NCI-H128 (cell line): Measurements from ENCODE around the gene MAGEA3.
"Not testable (repeated sequence)": the region's sequence is repeated elsewhere in the genome, so short reads cannot be mapped to it uniquely, and the experiment has no call there.

Experiments
- DNase-seq: peaks from one replicate; lab custom pipeline; 2025; ENCODE audit not compliant: unreplicated experiment; lab: John Stamatoyannopoulos, UW

MAGEA3 gene

GRCh38 chrX:152735860-152736511 is 37.4 kb downstream of the MAGEA3 start:
- DNase-seq, result no peak

DNA sequence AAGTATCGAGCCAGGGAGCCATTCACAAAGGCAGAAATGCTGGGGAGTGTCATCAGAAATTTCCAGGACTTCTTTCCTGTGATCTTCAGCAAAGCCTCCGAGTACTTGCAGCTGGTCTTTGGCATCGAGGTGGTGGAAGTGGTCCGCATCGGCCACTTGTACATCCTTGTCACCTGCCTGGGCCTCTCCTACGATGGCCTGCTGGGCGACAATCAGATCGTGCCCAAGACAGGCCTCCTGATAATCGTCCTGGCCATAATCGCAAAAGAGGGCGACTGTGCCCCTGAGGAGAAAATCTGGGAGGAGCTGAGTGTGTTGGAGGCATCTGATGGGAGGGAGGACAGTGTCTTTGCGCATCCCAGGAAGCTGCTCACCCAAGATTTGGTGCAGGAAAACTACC is 37.9 kb downstream of the MAGEA3 start:
- not testable (repeated sequence) for DNase-seq

- DNase-seq, result no peak
Observed at GRCh38 chrX:152738560-152738959, 40.0 kb downstream of the MAGEA3 start.
